Putamen (tissue), 1 donor: ENCODE measurements around the gene SMC1B.
"Not testable (repeated sequence)": the region's sequence is repeated elsewhere in the genome, so short reads cannot be mapped to it uniquely, and the experiment has no call there.

Experiments
- DNase-seq: peaks from one replicate; pipeline ENCODE4 v3.0.0-alpha.2; 2016; ENCODE audit warnings: low spot score

SMC1B gene

GRCh38 chr22:45420011-45420410 is 6.6 kb upstream of the SMC1B start:
- no peak for DNase-seq

DNA sequence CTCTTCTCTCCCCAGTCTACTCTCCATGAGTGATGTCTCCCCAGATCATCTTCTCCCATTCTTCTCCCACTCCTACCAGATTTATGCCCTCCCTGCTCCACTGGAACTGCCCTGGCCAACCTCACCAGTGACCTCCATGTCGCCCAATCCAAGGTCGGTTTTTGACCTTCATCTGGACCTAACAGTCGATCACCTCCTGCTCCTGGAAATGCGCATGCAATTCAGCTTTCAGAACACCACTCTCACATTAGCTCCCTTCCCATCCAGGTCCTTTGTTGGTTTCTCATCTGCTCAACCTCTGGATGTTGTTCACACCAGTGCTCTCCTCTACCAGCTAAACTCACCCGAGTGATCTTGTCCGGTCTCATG is 5.4 kb upstream of the SMC1B start:
- DNase-seq, result no peak

- DNase-seq, result no peak
Measured at GRCh38 chr22:45418056-45418769, 4.8 kb upstream of the SMC1B start.

GRCh38 chr22:45413013-45413367 is 409 bp downstream of the SMC1B start:
- DNase-seq, result no peak

GRCh38 chr22:45407793-45408192 is 5.6 kb downstream of the SMC1B start:
- DNase-seq, result no peak

DNA sequence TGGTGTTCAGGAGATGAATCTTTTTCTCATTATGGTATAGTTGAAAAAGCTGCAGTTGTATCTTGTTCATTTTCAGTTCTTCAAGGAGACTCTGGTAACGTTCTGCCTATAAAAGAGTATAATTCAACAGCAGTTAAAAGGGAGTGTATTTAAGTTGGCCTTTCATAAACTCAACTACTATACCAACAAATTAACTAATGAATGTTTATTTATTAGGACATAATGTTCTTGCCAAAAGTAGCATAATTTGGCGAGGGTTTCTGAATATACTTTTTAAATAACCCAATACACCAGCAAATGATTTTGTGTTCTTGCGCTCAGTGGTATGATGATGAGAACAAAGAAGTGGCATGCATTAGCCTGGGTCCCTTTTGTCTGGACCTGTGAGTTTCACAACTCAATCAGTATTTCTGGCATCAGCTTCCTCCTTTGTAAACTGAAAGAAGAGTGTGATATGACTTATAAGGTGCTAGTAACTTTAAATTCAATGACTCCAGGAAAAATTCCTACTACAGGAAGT is 10.9 kb downstream of the SMC1B start:
- DNase-seq, result no peak

GRCh38 chr22:45399712-45400445 is 13.5 kb downstream of the SMC1B start:
- no peak for DNase-seq

DNA sequence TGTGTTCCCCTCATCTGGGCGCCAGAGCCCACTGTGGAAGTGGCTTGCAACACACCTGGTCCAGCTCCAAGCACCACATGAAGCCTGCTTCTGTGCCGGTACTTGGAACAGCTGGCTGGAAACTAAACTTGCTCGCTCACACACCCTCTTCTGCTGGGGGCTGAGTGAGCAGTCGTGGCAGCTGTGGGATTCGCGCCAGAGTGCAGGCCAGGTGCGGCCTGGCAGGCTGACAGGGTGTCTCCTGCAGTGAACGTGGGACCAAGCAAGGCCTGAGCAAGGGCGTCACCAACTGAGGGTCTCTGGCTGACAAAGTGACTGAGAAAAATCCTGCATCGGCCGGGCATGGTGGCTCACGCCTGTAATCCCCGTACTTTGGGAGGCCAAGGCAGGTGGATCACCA is 15.2 kb downstream of the SMC1B start:
- DNase-seq, result no peak

- DNase-seq, result no peak
Measured at GRCh38 chr22:45397806-45398205, 15.6 kb downstream of the SMC1B start.

GRCh38 chr22:45389546-45389945 is 23.9 kb downstream of the SMC1B start:
- DNase-seq, result no peak

- no peak for DNase-seq
Measured at GRCh38 chr22:45381348-45381747, 32.1 kb downstream of the SMC1B start.

DNA sequence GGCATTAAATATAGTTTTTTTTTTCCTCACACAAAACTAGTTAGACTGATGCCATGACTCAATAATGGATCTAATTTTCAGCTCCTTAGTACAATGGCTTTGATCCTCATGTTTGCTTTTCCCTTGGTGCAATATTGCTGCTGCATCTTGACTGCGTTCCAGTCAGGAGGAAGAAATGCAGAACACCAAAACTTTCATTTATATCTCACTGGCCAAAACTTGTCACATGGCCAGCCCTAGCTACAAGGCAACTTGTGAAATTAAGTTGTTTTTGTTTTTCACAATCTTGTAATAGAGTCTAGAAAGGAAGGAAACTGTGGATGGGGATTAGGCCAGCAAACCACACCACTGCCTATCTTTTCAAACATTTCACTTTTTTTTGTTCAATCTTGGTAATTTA is 36.7 kb downstream of the SMC1B start:
- DNase-seq, result peak; percentile 0

DNA sequence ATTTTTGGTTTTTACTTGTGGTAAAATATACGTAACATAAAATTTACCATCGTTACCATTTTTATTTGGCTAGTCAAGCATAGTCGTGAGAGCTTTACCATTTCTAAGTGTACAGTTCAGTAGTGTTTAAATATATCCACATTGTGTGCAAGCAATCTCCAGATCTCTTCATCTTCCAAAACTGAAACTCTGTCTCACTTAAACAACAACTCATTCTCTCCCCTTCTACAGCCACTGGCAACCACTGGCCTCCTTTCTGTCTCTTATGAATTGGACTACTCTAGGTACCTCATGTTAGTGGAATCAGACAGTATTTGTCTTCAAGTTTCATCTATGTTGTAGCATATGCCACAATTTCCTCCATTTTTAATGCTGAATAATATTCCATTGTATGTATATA is 37.4 kb downstream of the SMC1B start:
- DNase-seq, result no peak

DNA sequence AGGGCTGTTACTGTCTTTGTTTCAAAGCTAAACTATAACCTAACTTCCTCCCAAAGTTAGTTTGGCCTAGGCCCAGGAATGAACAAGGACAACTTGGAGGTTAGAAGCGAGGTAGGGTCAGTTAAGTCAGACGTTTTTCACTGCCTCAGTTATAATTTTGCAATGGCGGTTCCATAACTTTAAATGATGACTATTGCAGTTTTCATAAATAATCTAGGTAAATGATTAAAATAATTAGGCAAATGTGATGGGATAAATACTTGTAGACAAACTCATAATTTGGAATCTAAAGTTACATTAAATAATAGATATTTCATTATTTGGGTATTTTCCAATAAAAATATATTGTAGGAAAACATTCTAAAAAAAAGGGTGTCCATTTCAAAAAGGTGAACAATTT is 39.8 kb downstream of the SMC1B start:
- not testable (repeated sequence) for DNase-seq

DNA sequence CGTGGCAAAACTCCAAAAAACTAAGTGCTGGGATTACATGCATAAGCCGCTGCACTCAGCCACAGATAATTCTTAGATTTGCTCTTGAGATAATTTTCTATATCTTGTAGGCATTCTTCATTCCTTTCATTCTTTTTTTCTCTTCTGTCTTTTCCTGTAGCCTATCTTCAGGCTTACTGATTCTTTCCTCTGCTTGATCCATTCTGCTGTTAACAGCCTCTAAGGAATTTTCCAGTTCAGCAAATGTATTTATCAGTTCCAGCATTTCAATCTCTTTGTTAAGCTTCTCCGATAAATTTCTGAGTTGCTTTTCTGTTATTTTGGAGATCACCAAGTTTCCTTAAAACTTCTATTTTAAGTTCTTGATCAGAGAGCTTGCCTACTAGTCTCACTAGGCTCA is 46.7 kb downstream of the SMC1B start:
- no peak for DNase-seq

- DNase-seq, result no peak
Measured at GRCh38 chr22:45359627-45360026, 53.8 kb downstream of the SMC1B start.

- DNase-seq, result no peak
Measured at GRCh38 chr22:45358127-45358526, 55.3 kb downstream of the SMC1B start.

GRCh38 chr22:45357490-45357889 is 55.9 kb downstream of the SMC1B start:
- DNase-seq, result no peak

DNA sequence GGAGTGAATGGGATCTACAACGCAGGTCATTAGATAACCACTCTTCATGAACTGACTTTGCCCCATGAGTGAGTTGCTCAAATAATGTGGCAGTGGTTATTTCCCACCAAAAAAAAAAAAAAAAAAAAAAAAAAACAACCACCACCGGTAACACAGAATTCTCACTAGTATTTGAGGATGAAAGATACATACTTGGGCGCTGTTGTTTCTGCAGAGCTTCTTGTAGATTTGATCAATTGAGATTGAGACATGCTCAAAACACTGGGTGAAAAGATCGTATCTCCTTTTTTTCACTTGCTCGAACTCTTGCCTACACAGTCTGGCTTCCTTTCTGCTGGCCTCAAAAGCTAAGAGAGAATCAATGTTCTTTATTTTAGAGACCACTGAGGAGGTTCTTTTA is 59.6 kb downstream of the SMC1B start:
- DNase-seq, result no peak

DNA sequence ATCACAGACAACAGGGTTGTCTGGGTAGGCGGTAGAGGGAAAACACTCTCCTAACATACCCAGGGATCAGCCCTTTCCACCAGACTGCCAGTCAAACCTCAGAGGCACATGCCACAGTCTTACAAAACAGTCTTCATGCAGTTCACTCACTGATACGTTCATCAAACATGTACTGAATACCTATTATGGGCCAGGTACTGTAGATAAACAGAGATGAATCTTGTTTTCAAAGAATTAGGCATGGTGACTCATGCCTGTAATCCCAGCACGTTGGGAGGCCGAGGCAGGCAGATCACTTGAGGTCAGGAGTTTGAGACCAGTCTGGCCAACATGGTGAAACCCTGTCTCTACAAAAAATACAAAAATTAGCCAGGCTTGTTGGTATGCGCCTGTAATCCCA is 60.6 kb downstream of the SMC1B start:
- DNase-seq, result not testable (repeated sequence)

GRCh38 chr22:45351956-45352355 is 61.4 kb downstream of the SMC1B start:
- no peak for DNase-seq

GRCh38 chr22:45349916-45350315 is 63.5 kb downstream of the SMC1B start:
- no peak for DNase-seq

DNA sequence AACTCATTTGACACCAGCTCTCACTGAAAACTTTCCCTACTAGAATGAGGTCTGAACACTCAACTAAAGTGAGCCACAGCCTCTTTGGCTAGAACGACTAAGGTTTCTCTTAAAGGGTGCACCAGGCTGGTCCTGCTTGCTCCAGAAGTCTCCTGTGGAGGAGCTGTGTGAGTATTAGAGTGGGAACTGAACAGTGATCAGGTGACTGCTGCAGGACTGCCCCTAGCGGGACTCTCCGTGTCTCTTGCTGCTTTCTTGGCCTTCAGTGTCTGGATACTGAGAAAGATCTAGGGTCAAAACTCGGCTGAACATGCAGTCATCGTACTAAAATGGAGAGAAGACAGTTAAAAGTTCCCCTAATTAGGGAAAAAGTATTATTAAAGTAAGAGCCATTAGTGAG is 69.1 kb downstream of the SMC1B start:
- DNase-seq, result no peak

DNA sequence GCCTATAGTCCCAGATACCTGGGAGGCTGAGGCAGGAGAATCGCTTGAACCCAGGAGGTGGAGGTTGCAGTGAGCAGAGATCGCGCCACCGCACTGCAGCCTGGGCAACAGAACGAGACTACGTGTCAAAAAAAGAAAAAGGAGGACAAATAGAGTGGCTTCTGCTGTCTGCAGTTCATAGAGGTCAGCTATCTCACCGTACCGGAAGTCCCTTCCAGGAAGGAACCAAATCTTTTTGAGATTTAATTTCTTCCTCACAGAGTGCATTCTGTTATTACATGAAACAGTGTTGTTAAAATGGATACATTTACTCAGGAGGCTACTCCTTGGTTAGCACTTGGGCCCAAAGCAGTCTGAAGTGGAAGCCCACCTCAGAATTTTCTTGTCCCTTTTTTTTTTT is 70.3 kb downstream of the SMC1B start:
- DNase-seq, result no peak
